IPS-NIHi7 (cell line): ENCODE data around the gene RAB36.
A peak's percentile ranks its signal among the peaks of the same experiment; 100 is the strongest.

Experiments
- DNase-seq: peaks from one replicate; pipeline ENCODE4 v3.0.0; 2012; ENCODE audit warnings: mixed read lengths; ENCODE audit errors: extremely low spot score

Gene RAB36, protein sequence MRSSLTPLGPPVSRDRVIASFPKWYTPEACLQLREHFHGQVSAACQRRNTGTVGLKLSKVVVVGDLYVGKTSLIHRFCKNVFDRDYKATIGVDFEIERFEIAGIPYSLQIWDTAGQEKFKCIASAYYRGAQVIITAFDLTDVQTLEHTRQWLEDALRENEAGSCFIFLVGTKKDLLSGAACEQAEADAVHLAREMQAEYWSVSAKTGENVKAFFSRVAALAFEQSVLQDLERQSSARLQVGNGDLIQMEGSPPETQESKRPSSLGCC

DNA sequence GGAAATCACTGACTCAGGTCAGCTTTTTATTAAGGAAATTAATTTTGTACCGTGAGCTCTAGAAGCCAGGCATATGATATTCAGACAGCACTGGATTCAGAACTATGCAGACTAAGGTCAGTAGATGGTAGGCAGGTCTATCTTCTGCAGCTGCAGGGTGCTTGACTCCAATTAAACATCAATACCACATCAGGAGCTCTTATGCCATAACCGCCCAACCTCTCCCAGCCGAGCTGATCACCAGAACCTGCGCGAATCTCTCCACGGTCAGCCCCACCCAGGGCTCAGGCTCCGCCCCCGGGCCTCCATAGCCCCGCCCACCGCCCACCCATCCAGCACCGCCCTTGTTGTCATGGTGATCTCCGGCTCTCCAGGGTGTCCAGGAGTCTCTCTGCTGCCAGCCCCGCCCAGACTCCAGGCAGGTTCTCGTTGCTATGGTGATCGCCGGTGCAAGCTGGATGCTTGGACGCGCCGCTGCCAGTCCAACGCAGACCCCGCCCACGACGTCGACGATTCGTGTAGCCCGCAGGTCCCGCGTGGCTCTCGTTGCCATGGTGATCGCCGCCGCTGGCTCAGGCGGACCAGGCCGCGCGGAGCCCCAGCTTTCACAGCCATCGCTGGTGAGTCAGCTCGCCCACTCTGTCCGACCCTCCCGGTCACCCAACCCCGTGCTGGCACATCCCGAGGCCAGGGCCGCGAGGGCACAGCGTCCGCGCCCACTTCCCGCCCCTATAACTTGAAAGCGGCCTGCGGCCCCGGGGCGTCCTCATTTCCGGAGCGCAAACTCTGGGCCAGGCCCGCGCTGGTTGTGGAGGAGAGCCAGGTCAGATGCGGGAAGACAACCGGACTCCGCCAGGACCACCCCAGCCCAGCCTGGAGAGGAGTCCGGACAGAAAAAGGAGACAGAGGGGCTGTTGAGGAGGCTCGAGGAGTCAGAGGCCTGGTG lies at the start of gene RAB36:
RAB36 (plus strand) TSS at position 546 of the 946 bp plus-strand sequence. CDS start 1,140 bp downstream, outside the sequence.
- DNase-seq: peak; percentile 97

GRCh38 chr22:23095733-23096342 lies 49.4 kb upstream of the RAB36 start:
- no peak for DNase-seq

GRCh38 chr22:23097412-23098229 lies 47.7 kb upstream of the RAB36 start:
- DNase-seq: no peak

DNA sequence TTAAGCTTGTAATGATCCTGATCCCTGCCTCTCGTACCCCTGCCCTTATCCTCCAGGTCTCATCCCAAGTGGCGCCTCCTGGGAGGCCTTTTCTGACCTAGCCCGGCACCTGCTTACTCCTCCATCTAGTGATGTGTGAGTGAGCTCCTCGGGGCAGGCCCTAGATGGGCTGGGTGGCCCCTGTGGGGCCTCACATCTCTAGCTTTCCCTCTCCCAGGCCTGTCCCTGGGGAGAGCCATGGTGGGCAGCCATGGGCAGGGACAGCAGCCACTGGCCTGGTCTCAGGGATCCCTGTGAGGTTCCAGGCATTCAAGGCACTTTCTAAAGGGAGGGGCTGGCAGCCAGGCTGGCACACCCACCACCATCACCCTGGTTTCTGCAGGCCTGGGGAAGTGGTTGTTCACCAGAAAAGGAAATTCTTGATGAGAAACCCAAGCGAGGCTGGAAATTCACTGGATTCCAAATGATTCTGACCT lies 47.0 kb upstream of the RAB36 start:
- no peak for DNase-seq

GRCh38 chr22:23098718-23099530 lies 46.4 kb upstream of the RAB36 start:
- DNase-seq: no peak

DNA sequence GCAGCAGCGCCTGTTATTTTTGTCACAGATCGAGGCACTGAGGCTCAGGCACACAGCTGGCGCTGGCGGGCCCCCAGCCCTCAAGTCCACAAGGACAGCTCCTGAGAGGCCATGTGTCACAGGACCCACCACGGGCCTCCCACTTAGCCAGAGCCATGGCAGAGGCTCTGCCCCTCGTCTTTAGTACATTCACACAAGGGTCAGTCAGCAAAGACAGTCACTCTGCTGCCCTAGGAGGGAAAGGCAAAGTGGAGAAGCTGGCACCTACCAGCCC lies 45.8 kb upstream of the RAB36 start:
- no peak for DNase-seq

GRCh38 chr22:23100124-23100801 lies 45.0 kb upstream of the RAB36 start:
- DNase-seq: no peak

DNA sequence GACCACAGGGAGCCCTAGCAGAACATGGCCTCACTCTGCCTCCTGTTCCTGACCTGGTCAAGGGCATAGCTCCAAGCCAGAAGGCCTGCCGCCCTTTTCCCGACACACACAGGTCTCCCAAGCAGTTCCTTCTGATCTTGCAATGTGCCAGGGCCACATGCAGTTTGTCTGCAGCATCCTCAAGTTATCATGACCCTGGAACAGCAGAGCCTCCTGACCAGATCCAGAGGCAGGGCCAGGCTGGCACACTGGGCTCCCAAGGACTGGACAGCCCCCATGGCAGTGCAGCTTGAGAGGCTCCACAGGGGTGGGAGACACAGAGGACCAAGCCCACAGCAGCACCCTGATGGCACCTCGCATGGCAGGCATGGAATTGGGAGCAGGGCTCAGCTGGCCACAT lies 43.8 kb upstream of the RAB36 start:
- no peak for DNase-seq

DNA sequence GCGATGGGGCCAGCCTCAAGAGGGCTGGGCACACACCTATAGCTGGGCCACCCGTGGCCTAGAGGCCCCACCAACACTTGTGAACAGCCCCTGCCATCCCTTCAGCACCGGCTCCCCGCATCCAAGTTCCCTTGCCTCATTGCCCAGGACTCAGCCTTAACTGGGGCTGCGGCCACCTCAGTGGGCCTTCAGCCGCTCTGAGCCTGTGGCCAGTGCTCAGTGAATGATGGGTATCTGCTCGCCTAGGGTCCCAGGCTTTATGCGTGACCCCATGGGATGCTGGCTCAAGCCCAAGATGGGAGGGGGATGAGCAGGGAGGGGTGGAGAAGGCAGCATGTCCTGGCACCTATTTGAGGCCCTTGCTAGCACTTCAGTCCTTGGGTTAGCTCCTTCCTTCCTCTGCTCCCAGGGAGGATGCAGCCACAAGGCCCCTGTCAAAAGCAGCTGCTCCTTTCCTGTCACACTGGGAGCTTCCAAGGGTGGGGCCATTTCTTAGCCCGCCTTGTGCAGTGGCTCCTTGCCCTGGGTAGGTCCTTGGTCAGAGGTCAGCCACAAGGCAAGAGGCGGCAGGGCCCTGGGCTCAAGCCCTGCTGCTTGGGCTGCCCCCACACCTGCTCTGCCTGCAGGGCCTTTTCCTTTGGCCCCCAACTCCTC lies 43.1 kb upstream of the RAB36 start:
- no peak for DNase-seq

DNA sequence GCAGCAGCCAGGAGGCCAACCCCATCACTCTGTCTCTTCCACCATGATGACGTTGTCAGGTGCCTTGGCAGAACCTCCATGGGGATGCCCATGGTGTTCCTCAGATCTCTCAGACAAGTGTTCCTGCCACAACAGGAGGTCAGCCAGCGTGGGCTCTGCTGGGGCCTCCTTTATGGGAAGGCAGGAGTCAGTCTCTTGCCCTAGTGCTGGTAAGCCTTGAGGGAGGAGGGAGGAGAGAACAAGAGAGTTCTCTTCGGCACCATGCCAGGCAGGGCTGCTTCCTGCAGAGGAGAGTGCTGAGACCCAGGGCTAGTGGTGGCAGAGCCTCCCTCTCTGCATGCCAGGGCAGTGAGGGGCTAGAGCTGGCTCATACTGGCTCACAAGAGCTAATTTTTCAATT lies 42.5 kb upstream of the RAB36 start:
- DNase-seq: no peak

DNA sequence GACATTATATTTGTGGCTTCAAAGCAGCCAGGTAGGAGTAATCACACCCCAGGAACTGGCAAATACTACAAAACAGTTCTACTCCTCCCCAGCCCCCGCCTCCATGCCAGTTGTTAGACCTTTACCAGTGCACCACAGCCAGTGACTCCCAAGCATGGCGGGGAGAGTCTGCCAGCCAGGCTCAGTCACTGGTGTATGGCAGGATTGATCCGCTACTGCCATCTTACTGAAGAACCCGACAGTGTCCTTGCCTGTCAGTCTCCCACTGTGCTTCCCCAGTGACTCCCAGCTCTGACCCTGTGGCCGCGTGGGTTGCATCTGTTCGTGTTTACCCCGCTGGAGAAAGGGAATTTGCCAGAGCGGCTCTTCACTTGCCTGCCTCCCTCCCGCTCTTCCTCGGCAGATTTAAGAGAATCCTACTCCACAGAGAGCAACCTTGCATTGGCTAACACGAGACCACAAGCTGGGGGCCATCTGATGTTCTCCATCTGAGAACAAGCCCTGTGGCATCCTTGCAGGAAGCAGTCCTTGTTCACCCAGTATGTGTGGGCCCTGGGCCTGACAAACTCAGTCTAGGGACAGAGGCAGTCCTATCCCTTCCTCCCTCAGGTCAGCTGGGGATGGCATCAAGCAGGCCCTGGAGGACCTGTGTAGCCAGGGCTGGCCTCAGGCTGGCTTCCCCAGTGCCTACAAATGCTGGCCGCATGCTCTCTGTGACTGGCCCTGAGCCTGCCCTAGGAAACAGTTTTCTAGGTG lies 41.9 kb upstream of the RAB36 start:
- DNase-seq: no peak

- DNase-seq: no peak
Observed at GRCh38 chr22:23104187-23104971, 40.9 kb upstream of the RAB36 start.

GRCh38 chr22:23105304-23105703 lies 40.0 kb upstream of the RAB36 start:
- no peak for DNase-seq

GRCh38 chr22:23105919-23106318 lies 39.4 kb upstream of the RAB36 start:
- DNase-seq: no peak

DNA sequence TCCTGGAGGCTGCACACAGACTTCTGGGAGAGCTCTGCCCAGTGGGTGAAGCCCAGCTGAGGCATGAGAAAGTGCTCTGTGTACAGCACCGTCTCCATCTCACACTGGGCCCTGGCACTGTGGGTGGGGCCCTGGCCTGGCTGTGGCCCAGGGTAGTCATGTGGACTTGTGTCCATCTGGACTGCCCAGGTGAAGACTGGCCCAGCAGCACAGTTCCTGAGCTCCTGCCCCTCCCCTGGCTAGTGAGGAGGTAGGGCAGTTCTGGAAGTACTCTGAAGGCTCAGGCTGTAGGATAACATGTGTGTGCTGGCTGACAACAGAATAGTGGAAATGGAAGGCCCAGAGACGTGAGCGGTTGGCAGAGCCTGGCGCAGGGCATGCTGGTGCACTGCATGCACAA lies 38.9 kb upstream of the RAB36 start:
- DNase-seq: no peak

GRCh38 chr22:23106906-23107367 lies 38.3 kb upstream of the RAB36 start:
- DNase-seq: no peak

- DNase-seq: no peak
Observed at GRCh38 chr22:23107487-23108248, 37.6 kb upstream of the RAB36 start.
